K562 (cell line): ENCODE data around the gene FBN1. TPM values are rescaled to one million over a fixed set of nuclear protein-coding genes. Genes with fewer than 3 reads are reported as not detected.

Source experiments
- ATAC-seq: fragments of 200-7000 bp; cut with Tn5 transposase; 3 replicates; pipeline ENCODE4 v1.9.1; 2020; ENCODE audit warnings: moderate library complexity
- BruUV-seq: library from RNA; stranded (reverse); fragments of 400-500 nt; replicated peaks from 2 replicates; lab custom pipeline; 2021; lab: Mats Ljungman, UMichigan
- CTCF ChIA-PET: fragments of 300-600 bp; formaldehyde crosslinking; extraction: SDS; loops from one replicate; lab custom pipeline; 2021; ENCODE audit warnings: low intra/inter-chr PET ratio; lab: Yijun Ruan, JAX
- POLR2A ChIA-PET: fragments of 300-600, 350-650 bp; sonication (Branson Sonifier 250); formaldehyde crosslinking; extraction: SDS; loops from one replicate; lab custom pipeline; 2021; ENCODE audit warnings: antibody characterized with exemption, inconsistent platforms; lab: Yijun Ruan, JAX
- DNase-seq, 4 experiments: peaks; one replicate each; pipeline versions ENCODE4 v3.0.0 to v3.0.0-alpha.2; 2011 to 2018; ENCODE audit warnings: low spot score in 3 of 4, mixed read lengths in 3 of 4; ENCODE audit errors: extremely low read depth in 1 of 4
- FAIRE-seq: peaks from 2 replicates; lab custom pipeline; 2011; peaks lifted over from hg19 to GRCh38; lab: Jason Lieb, UNC
- H2AFZ ChIP-seq: 2 replicates; pipeline ENCODE4 v1.6.0; 2011; ENCODE audit warnings: low read depth, low read length, control low read depth, inconsistent platforms
- H3K27ac ChIP-seq: fragments of 200-600 bp; 3 replicates; pipeline ENCODE4 v1.8.0; 2011; ENCODE audit warnings: low read depth, mild to moderate bottlenecking, control low read depth, inconsistent platforms, low read length, moderate library complexity, mixed read lengths; ENCODE audit errors: extremely low read depth
- H3K27me3 ChIP-seq, 2 experiments: fragments of 300-600 bp in 1 of 2; 2 replicates in 1 of 2; 3 replicates in 1 of 2; pipeline versions ENCODE4 v1.6.0 to v1.8.0; 2011; ENCODE audit warnings: inconsistent platforms in 2 of 2, low read length in 2 of 2, mild to moderate bottlenecking in 1 of 2, mixed read lengths in 1 of 2, moderate library complexity in 1 of 2; ENCODE audit not compliant: control insufficient read depth in 2 of 2, insufficient read depth in 2 of 2
- H3K36me3 ChIP-seq: fragments of 300-600 bp; 3 replicates; pipeline ENCODE4 v1.8.0; 2011; ENCODE audit warnings: mild to moderate bottlenecking, low read length, inconsistent platforms; ENCODE audit not compliant: control insufficient read depth, insufficient read depth
- H3K4me1 ChIP-seq, 2 experiments: fragments of 200-600 bp in 1 of 2; replicated peaks in 1 of 2; 2 replicates in 1 of 2; 3 replicates in 1 of 2; pipeline versions ENCODE4 v1.5.1 to v1.8.0; 2011; ENCODE audit warnings: inconsistent platforms in 2 of 2, low read length in 2 of 2, mild to moderate bottlenecking in 1 of 2, mixed read lengths in 1 of 2, moderate library complexity in 1 of 2; ENCODE audit not compliant: control insufficient read depth in 2 of 2, insufficient read depth in 2 of 2
- H3K4me2 ChIP-seq: 2 replicates; pipeline ENCODE4 v1.6.1; 2011; ENCODE audit warnings: low read length, control low read depth, inconsistent platforms, mixed read lengths; ENCODE audit not compliant: insufficient read depth
- H3K4me3 ChIP-seq: fragments of 200-600 bp; sonication (generic), shearing (Covaris generic); 2 replicates; pipeline ENCODE4 v1.5.1; 2016; ENCODE audit warnings: control low read depth, inconsistent platforms
- H3K79me2 ChIP-seq: fragments of 200-600 bp; 3 replicates; pipeline ENCODE4 v1.8.0; 2011; ENCODE audit warnings: low read length, inconsistent platforms; ENCODE audit not compliant: control insufficient read depth, insufficient read depth
- H3K9ac ChIP-seq, 2 experiments: 2 replicates each; pipeline versions ENCODE4 v1.6.0 to v1.6.1; 2011; ENCODE audit warnings: low read depth in 2 of 2, low read length in 2 of 2, control low read depth in 1 of 2, inconsistent platforms in 1 of 2, mild to moderate bottlenecking in 1 of 2, mixed read lengths in 1 of 2; ENCODE audit not compliant: insufficient read depth in 1 of 2
- H3K9me1 ChIP-seq: one replicate; pipeline ENCODE4 v1.6.0; 2011; ENCODE audit warnings: inconsistent platforms, mild to moderate bottlenecking, low read length, moderate library complexity; ENCODE audit not compliant: control insufficient read depth, insufficient read depth
- H3K9me3 ChIP-seq: replicated peaks from 2 replicates; pipeline ENCODE4 v1.5.1; 2011; ENCODE audit warnings: low read depth, low read length, inconsistent platforms; ENCODE audit not compliant: control insufficient read depth, insufficient read depth
- H4K20me1 ChIP-seq: replicated peaks from 2 replicates; pipeline ENCODE4 v1.6.1; 2011; ENCODE audit warnings: low read length, inconsistent platforms, mixed read lengths; ENCODE audit not compliant: control insufficient read depth, insufficient read depth
- BCOR ChIP-seq: fragments of 450-650 bp; IDR thresholded peaks from 2 replicates; pipeline ENCODE4 v1.6.1; 2016
- E4F1 ChIP-seq: fragments of 250-450 bp; sonication (Bioruptor Pico); IDR thresholded peaks from 2 replicates; pipeline ENCODE4 v1.5.0; 2021; ENCODE audit warnings: mild to moderate bottlenecking, borderline replicate concordance
- HDAC3 ChIP-seq: fragments of 450-650 bp; IDR thresholded peaks from 2 replicates; pipeline ENCODE4 v1.6.1; 2018; ENCODE audit warnings: borderline replicate concordance, mild to moderate bottlenecking, moderate library complexity; ENCODE audit not compliant: partially characterized antibody
- HLTF ChIP-seq: fragments of 450-650 bp; IDR thresholded peaks from 2 replicates; pipeline ENCODE4 v1.6.1; 2016
- NFXL1 ChIP-seq: fragments of 450-650 bp; formaldehyde crosslinking; IDR thresholded peaks from 2 replicates; pipeline ENCODE4 v1.4.0; 2021; ENCODE audit warnings: mild to moderate bottlenecking
- TRIM28 ChIP-seq: fragments of 450-650 bp; IDR thresholded peaks from 2 replicates; pipeline ENCODE4 v1.6.1; 2017
- WGBS: fragments of 100-300 bp; shearing (Covaris generic); methylation state at CpG from one replicate; pipeline ENCODE4 v1.1.6; 2016; ENCODE audit warnings: low coverage, mixed read lengths; ENCODE audit not compliant: insufficient coverage; ENCODE audit errors: missing lambda C conversion rate; 5-methylcytosine and 5-hydroxymethylcytosine counted together
- in situ Hi-C: fragments of 300-500 bp; cut with MboI; formaldehyde crosslinking; loops from 4 replicates; pipeline ENCODE4 v1.15.0; 2018; ENCODE audit warnings: inconsistent platforms, mixed read lengths
- intact Hi-C: fragments of 100-400 bp; cut with micrococcal nuclease; formaldehyde crosslinking; loops from 2 replicates; pipeline ENCODE4 v1.14.2; 2022
- polyA plus RNA-seq, 8 experiments: library from polyadenylated mRNA; depleted of rRNA in 4 of 8; stranded (reverse) in 5 of 8; unstranded in 3 of 8; fragments of >200 nt; fragmentation: Nextera tagmentation in 2 of 8; fragmentation: Illumina TruSeq in 1 of 8; extraction: Ambion mirVana in 2 of 8; extraction: Trizol in 1 of 8; gene quantifications; 2 replicates each; pipeline versions ENCODE4 v1.2.1 to v1.2.3, GENCODE V29; 2011 to 2014; ENCODE audit warnings: inconsistent platforms in 1 of 8, missing spikeins in 1 of 8
- total RNA-seq, 7 experiments: library from RNA; depleted of rRNA in 6 of 7; stranded (reverse); fragments of >200 nt in 6 of 7; fragmentation: Illumina TruSeq in 2 of 7; extraction: Trizol in 2 of 7; gene quantifications; 2 replicates each; pipeline versions ENCODE4 v1.2.1 to v1.2.3, GENCODE V29; 2011 to 2021; ENCODE audit warnings: low replicate concordance in 1 of 7

Gene FBN1
- total and polyA plus RNA-seq, 9 of the 15 experiments (the other 6 are each of a cell fraction or from before 2014, with no cell fraction given), result 0.15 to 1.2 (median 0.60) TPM

DNA sequence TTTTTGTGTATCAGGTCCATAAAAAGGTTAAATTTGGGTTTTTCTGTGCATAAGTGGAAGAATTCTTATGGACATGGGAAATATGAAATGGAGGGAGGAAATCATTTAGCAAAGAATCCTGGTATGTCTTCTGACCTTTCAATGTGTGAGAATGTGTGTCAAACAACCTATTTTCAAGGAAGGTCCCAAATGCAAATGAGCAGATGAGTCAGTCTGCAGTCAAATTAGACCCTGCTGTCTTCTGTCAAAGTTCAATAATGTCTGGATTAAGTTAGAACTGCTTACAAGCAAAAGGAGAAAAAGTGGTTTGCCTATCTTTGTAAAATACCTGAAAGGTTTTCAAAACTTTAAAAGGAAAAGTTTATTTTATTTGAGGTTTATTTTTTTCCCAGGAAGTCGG is 15.3 kb downstream of the FBN1 start:
- WGBS, result no CpG with 5 or more reads among the region's 1 CpG

More for the DNA sequence above, 15.3 kb downstream of the FBN1 start:
- Histone ChIP-seq H3K9ac (no peak overlapping the region), H3K4me2 (no peak overlapping the region), H3K9me1 (no peaks in the 10 kb centered on the region), H4K20me1 (no peaks in the 10 kb centered on the region), H3K27ac (no peak overlapping the region), H3K36me3 (no peaks in the 10 kb centered on the region)
- FAIRE-seq, result no peak
- POLR2A ChIA-PET, result no interaction called here
- intact Hi-C loops, result no loop called here
- TF ChIP-seq BCOR, result no peak
- TF ChIP-seq NFXL1 (CRISPR knock-in tag), result no peak
- TF ChIP-seq TRIM28, result no peak
- no peak for TF ChIP-seq E4F1
- no peak for TF ChIP-seq HLTF
- no peak for TF ChIP-seq HDAC3
- TF ChIP-seq, all 486 proteins: peak for 0
- ATAC-seq, result no peak
- Histone ChIP-seq H3K79me2 (no peaks in the 10 kb centered on the region), H2AFZ (no peak overlapping the region), H3K9me3 (no peaks in the 10 kb centered on the region), H3K27me3 (no peaks in the 10 kb centered on the region), H3K4me3 (no peak overlapping the region), H3K4me1 (peaks cover 0 to 6% of the 10 kb centered on the region in 2 experiments; a peak in 2 of 5 replicates)
- CTCF ChIA-PET, result no interaction called here
- no TSS peak for BruUV-seq
- in situ Hi-C loops, result no loop called here
- DNase-seq, result no peak
